22Rv1 (cell line): Measurements from ENCODE around the gene PCIF1.

Source experiments
- ZFX ChIP-seq: fragments of 450-650 bp; IDR thresholded peaks from 2 replicates; pipeline ENCODE4 v1.6.1; 2017; ENCODE audit warnings: antibody characterized with exemption, borderline replicate concordance
- TF ChIP-seq, protein P1 (sequence below): fragments of 450-650 bp; IDR thresholded peaks from 2 replicates; pipeline ENCODE4 v1.5.1; 2017; ENCODE audit warnings: mild to moderate bottlenecking

GRCh38 chr20:45937765-45938164 is 3.3 kb downstream of the PCIF1 start:
- TF ChIP-seq, protein P1, sequence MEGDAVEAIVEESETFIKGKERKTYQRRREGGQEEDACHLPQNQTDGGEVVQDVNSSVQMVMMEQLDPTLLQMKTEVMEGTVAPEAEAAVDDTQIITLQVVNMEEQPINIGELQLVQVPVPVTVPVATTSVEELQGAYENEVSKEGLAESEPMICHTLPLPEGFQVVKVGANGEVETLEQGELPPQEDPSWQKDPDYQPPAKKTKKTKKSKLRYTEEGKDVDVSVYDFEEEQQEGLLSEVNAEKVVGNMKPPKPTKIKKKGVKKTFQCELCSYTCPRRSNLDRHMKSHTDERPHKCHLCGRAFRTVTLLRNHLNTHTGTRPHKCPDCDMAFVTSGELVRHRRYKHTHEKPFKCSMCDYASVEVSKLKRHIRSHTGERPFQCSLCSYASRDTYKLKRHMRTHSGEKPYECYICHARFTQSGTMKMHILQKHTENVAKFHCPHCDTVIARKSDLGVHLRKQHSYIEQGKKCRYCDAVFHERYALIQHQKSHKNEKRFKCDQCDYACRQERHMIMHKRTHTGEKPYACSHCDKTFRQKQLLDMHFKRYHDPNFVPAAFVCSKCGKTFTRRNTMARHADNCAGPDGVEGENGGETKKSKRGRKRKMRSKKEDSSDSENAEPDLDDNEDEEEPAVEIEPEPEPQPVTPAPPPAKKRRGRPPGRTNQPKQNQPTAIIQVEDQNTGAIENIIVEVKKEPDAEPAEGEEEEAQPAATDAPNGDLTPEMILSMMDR = no peak
- no peak for TF ChIP-seq ZFX
